Body of pancreas (tissue), 4 donors: Measurements from ENCODE around the gene AGPS. TPM values are rescaled to one million over a fixed set of nuclear protein-coding genes. Genes with fewer than 3 reads are reported as not detected.

Experiments used
- ATAC-seq: fragments of 150-250 bp; one replicate; pipeline ENCODE4 v1.9.1; 2016
- DNase-seq, 4 donors: peaks; one replicate each; pipeline ENCODE4 v3.0.0-alpha.2; 2019
- H3K27ac ChIP-seq, 4 donors: fragments of 200-600 bp; sonication (generic); 1 replicate in 3 of 4; 2 replicates in 1 of 4; pipeline versions ENCODE4 v1.5.1 to v1.6.1; 2016 to 2019; ENCODE audit warnings: mild to moderate bottlenecking in 1 of 4, mixed read lengths in 1 of 4, moderate library complexity in 1 of 4
- H3K27me3 ChIP-seq, 2 donors: fragments of 200-600 bp; sonication (generic); one replicate each; pipeline ENCODE4 v1.6.0; 2016; ENCODE audit warnings: mild to moderate bottlenecking in 1 of 2
- H3K36me3 ChIP-seq, 2 donors: fragments of 200-600 bp; sonication (generic); replicated peaks in 1 of 2; 2 replicates each; pipeline ENCODE4 v1.5.1; 2016; ENCODE audit warnings: low read depth in 2 of 2; ENCODE audit not compliant: insufficient read depth in 1 of 2
- H3K4me1 ChIP-seq: fragments of 200-600 bp; sonication (generic); one replicate; pipeline ENCODE4 v1.6.0; 2016
- H3K4me3 ChIP-seq, 2 donors: fragments of 200-600 bp; sonication (generic); 1 replicate in 1 of 2; 2 replicates in 1 of 2; pipeline ENCODE4 v1.5.1; 2016 to 2019
- H3K9me3 ChIP-seq, 3 donors: fragments of 200-600 bp; sonication (generic); 1 replicate in 2 of 3; 2 replicates in 1 of 3; pipeline ENCODE4 v1.5.1; 2016
- POLR2A ChIP-seq, 3 donors: fragments of 450-650 bp; IDR thresholded peaks; one replicate each; pipeline ENCODE4 v1.6.1; 2016; ENCODE audit warnings: antibody characterized with exemption in 3 of 3, mild to moderate bottlenecking in 2 of 3
- WGBS, 2 donors: methylation state at CpG; one replicate each; pipeline ENCODE4 v1.1.5; 2017; 5-methylcytosine and 5-hydroxymethylcytosine counted together
- intact Hi-C: fragments of 100-400 bp; cut with DNase I; formaldehyde crosslinking; loops from one replicate; pipeline ENCODE4 v1.15.1; 2023
- total RNA-seq, 2 donors: library from RNA; depleted of rRNA; stranded (reverse); fragments of >200 nt; gene quantifications; one replicate each; pipeline ENCODE4 v1.1.0, GENCODE V29; 2016
- TF ChIP-seq, protein P1 (sequence below), 7 experiments: fragments of 450-650 bp in 4 of 7; fragments of 200-600 bp in 3 of 7; sonication (generic) in 3 of 7; IDR thresholded peaks; one replicate each; pipeline ENCODE4 v1.5.1; 2016 to 2019; ENCODE audit warnings: antibody characterized with exemption in 7 of 7

The AGPS gene
- total RNA-seq, 2 donors from 2014 or later: 18.4 to 57.7 TPM

DNA sequence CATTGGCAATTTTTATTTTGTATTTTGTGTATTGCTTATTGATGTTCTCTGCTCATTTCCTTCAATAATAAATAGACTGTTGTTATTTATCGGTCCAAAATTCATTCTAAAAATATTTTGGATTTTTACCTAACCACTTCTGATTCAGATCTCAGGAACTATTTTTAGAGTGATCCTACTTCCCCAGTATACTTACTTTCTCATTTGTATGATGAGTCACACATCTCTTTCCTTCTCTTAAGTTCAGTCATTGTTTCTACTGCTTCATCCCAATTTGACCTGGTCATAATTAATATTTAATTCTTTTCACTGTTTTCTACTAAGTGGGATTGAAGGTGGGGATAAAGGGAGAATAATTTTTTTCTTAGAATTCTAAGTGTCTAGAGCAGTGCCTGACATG is 75.1 kb downstream of the AGPS start:
- no peaks in the 10 kb centered on the region for H3K9me3 ChIP-seq
- no peak overlapping the region for H3K27ac ChIP-seq
- H3K4me1 ChIP-seq: no peaks in the 10 kb centered on the region
- H3K27me3 ChIP-seq: no peaks in the 10 kb centered on the region
- ATAC-seq (no peak), DNase-seq (no peak)
- intact Hi-C loops: no loop called here
- TF ChIP-seq, protein P1, sequence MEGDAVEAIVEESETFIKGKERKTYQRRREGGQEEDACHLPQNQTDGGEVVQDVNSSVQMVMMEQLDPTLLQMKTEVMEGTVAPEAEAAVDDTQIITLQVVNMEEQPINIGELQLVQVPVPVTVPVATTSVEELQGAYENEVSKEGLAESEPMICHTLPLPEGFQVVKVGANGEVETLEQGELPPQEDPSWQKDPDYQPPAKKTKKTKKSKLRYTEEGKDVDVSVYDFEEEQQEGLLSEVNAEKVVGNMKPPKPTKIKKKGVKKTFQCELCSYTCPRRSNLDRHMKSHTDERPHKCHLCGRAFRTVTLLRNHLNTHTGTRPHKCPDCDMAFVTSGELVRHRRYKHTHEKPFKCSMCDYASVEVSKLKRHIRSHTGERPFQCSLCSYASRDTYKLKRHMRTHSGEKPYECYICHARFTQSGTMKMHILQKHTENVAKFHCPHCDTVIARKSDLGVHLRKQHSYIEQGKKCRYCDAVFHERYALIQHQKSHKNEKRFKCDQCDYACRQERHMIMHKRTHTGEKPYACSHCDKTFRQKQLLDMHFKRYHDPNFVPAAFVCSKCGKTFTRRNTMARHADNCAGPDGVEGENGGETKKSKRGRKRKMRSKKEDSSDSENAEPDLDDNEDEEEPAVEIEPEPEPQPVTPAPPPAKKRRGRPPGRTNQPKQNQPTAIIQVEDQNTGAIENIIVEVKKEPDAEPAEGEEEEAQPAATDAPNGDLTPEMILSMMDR (IDR thresholded peaks at IDR 0.05): no peak
- no peak for TF ChIP-seq POLR2A (IDR thresholded peaks at IDR 0.05)
- WGBS, 2 donors: 71 to 92% methylated on average over 1 of the region's 1 CpG
- no peak overlapping the region for H3K4me3 ChIP-seq
- H3K36me3 ChIP-seq: peaks cover 0 to 4% of the 10 kb centered on the region in 2 donors

DNA sequence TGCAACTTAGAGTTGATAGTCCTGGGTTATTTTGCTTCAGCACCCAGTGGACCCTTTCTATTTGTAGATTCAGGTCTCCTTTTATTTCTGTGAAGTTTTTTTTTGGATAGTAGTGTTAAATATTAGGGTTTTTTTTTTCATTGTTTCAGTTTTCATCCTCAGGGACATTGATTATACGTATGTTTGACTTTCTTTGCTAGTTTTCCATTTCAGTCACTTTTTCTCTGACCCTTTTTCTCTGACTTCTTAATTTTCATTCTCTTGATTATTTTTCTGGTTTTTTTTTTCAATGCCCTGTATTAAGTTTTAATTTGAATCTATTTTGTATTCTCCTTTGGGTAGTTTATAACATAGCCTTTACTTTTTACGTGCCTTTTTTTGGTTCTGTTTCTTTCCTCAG is 79.4 kb downstream of the AGPS start:
- ATAC-seq (no peak), DNase-seq (no peak)
- TF ChIP-seq, protein P1 (IDR thresholded peaks at IDR 0.05): no peak
- TF ChIP-seq POLR2A (IDR thresholded peaks at IDR 0.05): no peak
- Histone ChIP-seq H3K27me3 (no peaks in the 10 kb centered on the region), H3K4me3 (no peak overlapping the region), H3K4me1 (peaks cover 5% of the 10 kb centered on the region), H3K9me3 (no peaks in the 10 kb centered on the region), H3K36me3 (no peaks in the 10 kb centered on the region), H3K27ac (no peak overlapping the region)
- 97 to 98% methylated on average over 2 of the region's 2 CpGs for WGBS, 2 donors
- intact Hi-C loops: no loop called here

DNA sequence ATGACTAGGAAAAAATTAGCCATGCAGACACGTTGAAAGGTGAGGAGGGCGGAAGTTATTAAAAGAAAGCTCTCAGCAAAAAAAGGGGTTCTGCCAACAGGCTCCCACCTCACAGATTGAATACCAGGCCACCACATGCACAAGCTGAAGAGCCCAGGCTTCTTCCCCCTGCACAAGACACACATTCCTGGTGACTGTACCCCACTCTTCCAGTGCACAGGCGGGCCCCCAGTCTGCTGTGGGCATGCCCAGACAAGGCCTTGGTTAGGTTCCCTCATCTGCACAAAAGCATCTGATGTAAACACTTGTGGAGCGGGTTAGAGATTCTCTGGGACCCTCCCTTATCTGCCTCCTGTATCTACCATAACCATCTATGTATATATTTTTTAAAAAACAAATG is 81.7 kb downstream of the AGPS start:
- Histone ChIP-seq H3K4me3 (no peak overlapping the region), H3K9me3 (no peaks in the 10 kb centered on the region), H3K27ac (no peak overlapping the region), H3K27me3 (no peaks in the 10 kb centered on the region), H3K36me3 (no peaks in the 10 kb centered on the region), H3K4me1 (peaks cover 5% of the 10 kb centered on the region)
- intact Hi-C loops: no loop called here
- TF ChIP-seq POLR2A (IDR thresholded peaks at IDR 0.05): no peak
- TF ChIP-seq, protein P1 (IDR thresholded peaks at IDR 0.05): no peak
- WGBS, 2 donors: 96% methylated on average over 4 of the region's 4 CpGs
- ATAC-seq (no peak), DNase-seq (no peak)

DNA sequence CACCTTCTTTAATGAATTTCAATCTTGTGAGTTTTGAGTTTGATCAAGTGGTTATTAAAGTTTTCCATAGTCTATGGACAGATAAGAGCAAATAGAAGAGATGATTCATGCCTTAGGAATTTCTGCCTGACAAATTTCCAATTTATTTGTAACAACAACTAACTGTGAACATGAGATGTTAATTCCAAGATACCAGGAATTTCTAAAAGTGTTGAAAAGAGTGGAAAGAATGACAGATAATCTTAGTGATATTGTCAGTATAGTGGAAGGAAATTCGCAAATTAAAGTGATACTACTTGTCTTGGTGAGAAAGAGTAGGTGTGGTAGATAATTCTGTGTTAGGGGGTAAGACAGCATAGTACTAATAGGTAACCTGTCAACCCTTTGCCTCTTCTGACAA is 82.4 kb downstream of the AGPS start:
- intact Hi-C loops: no loop called here
- no peaks in the 10 kb centered on the region for H3K27me3 ChIP-seq
- no peak for ATAC-seq
- WGBS, 2 donors: 73 to 79% methylated on average over 1 of the region's 1 CpG
- H3K4me1 ChIP-seq: peaks cover 5% of the 10 kb centered on the region
- H3K36me3 ChIP-seq: no peaks in the 10 kb centered on the region
- no peak overlapping the region for H3K4me3 ChIP-seq
- H3K9me3 ChIP-seq: no peaks in the 10 kb centered on the region
- DNase-seq: no peak
- no peak overlapping the region for H3K27ac ChIP-seq
- no peak for TF ChIP-seq POLR2A (IDR thresholded peaks at IDR 0.05)
- TF ChIP-seq, protein P1 (IDR thresholded peaks at IDR 0.05): no peak

DNA sequence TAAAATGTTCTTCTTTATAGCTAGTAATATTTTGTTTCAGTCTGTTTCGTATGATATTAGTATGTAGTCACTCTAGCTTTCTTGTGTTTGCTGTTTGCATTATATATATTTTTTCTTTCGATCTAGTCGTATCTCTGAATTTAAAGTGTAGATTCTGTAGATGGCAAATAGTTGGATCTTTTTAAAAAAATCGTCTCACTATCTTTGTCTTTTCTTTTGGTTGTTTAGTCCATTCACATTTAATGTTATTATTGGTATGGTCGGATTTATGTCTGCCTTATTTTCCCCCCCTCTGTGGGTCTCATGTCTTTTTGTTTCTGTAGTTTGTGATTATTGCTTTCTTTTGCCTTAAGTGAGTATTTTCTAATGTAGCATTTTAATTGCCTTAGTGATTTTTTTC is 84.3 kb downstream of the AGPS start:
- ATAC-seq: no peak
- TF ChIP-seq, protein P1 (IDR thresholded peaks at IDR 0.05): no peak
- TF ChIP-seq POLR2A (IDR thresholded peaks at IDR 0.05): no peak
- Histone ChIP-seq H3K9me3 (no peaks in the 10 kb centered on the region), H3K36me3 (no peaks in the 10 kb centered on the region), H3K4me1 (peaks cover 5% of the 10 kb centered on the region), H3K27ac (no peak overlapping the region), H3K27me3 (no peaks in the 10 kb centered on the region), H3K4me3 (no peak overlapping the region)
- WGBS, 2 donors: 97 to 99% methylated on average over 5 of the region's 5 CpGs
- no peak for DNase-seq
- intact Hi-C loops: no loop called here
